HuH-7.5 (cell line): Measurements from ENCODE around the gene PKD2L1.
"Not testable (repeated sequence)": the region's sequence is repeated elsewhere in the genome, so short reads cannot be mapped to it uniquely, and the experiment has no call there.

Source experiments
- DNase-seq: peaks from one replicate; pipeline ENCODE4 v3.0.0; 2011; ENCODE audit warnings: low spot score

The PKD2L1 gene

DNA sequence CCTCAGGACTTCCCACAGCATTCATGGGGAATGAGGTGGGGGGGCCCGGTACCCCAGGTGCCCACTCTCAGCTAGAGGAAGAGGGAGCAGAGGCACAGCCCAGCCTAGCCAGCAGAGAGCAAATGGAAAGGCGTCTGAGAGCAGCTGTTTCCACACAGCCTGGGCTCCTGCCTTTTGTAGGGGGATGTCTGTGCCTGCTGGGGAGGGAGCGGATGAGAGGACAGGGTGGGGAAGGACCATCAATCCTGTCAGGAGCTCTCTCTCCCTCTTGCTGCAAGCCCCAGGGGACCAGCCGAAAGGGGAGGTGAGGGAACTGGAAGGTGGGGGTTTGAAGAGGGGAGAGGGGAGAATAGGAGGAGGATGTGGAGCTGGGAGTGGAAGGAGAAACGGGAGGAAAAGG lies at the start of gene PKD2L1:
PKD2L1 (minus strand) TSS at position 150 of the 400 bp plus-strand sequence; CDS start at position 25, 125 bp downstream.
- DNase-seq: no peak

DNA sequence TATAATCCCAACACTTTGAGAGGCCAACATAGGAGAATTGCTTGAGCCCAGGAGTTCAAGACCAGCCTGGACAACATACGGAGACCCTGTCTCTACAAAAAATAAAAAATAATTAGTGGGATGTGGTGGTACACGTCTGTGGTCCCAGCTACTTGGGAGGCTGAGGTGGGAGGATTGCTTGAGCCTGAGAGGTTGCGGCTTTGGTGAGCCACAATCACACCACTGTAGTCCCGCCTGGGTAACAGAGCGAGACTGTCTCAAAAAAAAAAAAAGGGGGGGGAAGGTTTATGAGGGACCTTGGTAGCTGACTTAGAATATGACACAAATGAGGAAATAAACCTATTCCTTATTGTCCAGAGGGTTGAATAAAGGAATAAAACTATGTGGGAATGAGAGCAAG lies 47.8 kb upstream of the PKD2L1 start:
- DNase-seq: no peak

DNA sequence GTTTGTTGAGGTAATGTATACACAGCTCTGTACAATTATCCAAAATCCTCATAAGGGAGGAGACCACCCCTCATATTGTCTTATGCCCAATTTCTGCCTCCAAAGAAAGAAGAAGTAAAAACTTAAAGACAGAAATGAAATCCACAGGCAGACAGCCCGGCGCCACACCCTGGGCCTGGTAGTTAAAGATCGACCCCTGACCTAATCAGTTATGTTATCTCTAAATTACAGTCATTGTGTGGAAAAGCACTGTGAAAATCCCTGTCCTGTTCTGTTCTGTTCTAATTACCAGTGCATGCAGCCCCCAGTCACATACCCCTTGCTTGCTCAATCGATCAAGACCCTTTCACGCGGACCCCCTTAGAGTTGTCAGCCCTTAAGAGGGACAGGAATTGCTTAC lies 46.6 kb upstream of the PKD2L1 start:
- DNase-seq: not testable (repeated sequence)

DNA sequence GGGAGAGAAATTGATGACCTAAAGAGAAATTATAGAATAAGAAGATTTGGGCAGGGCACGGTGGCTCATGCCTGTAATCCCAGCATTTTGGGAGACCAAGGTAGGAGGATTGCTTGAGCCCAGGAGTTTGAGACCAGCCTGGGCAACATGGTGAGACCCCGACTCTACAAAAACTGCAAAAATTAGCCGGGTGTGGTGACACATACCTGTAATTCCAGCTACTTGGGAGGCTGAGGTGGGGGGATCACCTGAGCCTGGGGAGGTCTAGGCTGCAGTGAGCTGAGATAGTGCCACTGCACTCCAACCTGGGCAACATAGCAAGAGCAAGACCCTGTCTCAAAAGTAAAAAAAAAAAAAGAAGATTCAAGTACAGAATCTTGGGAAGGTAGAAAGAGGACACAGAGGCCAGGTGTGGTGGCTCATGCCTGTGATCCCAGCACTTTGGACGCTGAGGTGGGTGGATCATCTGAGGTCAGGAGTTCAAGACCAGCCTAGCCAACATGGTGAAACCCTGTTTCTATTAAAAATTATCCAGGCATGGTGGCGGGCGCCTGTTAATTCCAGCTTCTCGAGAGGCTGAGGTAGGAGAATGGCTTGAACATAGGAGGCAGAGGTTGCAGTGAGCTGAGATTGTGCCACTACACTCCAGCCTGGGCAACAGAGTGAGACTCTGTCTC lies 44.8 kb upstream of the PKD2L1 start:
- DNase-seq: not testable (repeated sequence)

DNA sequence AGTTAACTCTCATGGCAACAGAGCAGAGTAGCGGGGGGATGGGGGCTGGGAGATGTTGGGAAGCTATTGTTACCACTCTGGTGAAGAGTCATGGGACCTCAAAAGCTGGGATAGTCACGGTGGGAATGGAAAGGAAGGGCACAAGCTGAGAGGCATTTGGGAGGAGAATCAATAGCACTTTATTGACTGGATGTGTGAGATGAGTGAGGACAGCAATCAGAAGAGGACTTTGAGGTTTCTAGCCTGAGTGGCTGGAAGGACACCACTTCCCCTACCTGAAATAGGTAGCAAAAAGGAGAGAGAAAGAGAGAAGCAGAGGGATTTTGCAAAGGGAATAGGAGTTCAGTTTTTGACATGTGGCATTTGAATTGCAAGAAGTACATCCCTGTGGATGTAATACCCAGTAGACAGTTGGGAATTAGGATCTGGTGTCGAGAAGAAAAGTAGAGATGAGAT lies 44.2 kb upstream of the PKD2L1 start:
- no peak for DNase-seq

DNA sequence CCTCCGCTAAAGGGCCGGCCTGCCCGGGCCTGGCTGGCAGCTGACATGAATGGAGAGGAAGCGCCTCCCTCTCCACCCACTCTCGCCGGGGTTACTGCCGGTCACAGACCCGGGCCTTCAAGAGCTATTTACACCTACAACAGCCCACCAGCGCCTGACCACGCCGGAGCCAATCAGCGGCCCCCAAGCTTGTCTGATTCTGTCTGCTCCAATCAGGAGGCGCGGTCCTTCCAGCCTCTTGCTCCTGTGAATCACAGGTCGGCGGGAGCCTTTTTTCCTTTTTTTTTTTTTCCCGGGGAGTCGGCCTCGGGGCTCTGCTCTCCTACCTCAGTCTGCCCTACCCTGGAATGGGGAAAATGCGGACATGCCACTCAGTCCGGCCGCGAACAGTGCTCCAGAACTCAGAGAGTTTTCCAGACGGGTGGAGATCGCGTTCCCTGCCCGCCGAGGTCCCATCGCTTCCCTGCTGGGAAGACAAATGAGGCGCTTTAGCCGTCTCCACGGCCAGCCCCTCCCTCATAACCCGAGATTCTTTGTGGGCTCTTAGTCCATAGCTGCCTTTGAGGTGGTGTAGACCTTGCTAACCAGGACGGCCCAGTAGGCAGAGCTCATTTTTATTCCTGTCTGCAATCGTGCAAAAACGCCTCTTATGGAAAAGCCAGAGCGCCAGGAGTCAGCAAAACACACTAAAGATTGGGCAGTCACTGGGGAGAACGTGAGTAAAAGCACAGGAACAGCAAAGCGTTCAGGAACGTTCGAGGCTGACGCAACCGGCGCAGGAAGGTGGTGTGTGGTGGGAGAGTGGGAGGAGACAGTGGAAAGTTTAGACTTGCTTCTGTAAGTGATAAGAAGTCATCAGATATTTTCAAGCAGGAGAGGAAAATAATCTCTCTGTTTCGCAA lies 43.5 kb upstream of the PKD2L1 start:
- DNase-seq: peak; percentile 82

DNA sequence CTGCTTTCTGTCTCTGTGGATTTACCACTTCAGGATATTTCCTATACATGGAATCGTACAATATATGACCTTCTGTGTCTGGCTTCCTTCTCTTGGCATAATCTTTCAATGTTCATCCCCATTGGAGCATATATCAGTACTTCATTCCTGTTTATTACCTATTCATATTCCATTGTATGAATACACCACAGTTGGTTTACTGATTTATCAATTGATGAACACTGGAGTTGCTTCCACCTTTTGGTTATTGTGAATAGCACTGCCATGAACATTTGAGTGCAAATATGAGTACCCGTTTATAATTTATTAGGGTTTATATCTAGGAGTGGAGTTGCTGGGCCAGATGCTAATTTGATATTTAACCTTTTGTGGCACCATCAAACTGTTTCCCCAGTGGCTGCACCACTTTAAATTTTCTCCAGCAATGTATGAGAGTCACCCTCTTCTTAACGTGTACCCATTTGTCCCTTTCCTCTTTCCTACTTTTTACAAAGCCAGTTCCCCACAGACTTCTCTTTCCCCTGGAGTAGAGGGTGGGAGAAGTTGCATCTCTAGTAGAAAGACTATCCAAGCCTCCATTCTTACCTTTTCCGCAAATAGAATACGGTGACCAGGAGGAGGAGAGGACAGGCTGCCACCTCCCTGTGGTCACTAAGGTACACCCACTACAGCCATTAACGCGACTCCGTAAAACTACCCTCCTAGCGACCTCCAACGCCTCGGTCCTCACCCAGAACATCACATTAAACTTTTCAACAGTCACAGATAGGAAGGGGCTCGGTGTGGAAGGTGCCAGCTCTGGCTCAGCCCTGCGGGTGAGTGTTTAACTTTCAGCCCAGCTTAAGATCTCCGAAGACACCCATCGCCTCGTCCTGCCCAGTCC lies 42.6 kb upstream of the PKD2L1 start:
- DNase-seq: no peak

DNA sequence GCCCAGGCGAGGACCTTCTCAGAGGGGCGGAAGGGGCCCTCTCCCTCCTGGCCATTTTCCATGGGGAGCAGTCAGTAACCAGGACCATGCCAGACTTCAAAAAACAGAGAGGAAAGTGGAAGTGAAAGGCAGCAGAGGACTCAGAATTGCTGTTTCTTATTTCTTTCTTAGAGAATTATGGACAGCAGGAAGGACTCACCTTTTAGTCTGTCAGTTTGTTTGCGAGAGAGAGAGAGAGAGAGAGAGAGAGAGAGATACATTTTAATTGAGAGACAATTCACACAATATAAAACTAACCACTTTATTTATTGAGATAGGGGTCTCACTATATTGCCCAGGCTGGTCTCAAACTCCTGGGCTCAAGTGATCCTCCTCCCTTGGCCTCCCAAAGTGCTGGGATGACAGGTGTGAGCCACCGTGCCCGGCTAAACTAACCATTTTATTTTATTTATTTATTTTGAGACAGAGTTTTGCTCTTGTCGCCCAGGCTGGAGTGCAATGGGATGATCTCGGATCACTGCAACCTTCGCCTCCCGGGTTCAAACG lies 41.5 kb upstream of the PKD2L1 start:
- DNase-seq: no peak

DNA sequence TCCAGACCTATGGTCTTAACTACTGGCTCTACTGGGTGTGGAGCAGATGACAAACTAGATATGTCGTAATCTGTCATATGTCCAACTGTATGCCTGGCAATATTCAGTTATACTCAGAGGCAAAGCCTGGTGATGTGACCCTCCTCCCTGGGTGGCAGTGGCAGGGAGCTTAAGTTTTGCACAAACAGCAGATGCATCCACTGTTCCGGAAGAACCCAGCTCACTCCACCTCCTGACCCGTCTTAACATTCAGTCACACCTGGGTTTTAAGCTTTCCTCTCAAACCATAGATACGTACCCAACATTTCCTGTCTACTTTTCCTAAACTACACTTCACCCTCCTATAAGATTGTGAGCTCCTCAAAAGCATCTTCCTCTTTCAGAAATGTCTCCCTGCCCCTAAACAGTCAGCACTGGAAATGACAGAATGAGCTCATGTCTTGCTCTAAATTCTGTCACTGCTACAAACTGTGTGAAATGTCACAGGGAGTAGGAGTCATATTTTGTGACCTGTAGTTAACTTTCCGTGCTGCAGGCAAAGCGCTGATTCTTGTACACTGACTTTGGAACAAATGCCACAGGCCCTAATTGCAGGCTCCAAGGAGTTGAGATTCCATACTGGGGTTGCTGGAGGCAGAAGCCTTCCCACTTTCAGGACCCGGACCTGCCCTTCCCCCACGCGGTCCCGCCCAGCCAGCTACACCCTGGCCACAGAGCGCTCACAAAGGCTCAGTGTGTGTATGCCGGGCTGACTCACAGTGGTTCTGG lies 40.9 kb upstream of the PKD2L1 start:
- peak; percentile 47 for DNase-seq

DNA sequence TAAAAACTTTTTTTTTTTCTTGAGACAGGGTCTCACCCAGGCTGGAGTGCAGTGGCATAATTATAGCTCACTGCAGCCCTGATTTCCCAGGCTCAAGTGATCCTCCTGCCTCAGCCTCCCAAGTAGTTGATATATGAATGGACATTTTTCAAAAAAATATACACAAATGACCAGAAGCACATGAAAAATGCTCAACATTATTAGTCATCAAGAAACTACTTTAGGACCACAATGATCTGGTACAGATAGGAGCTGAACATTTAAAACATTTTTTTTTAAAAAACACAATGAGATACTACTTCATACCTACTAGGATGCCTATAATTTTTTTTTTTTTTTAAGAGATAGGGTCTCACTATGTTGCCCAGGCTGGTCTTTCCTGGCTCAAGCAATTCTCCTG lies 38.7 kb upstream of the PKD2L1 start:
- no peak for DNase-seq

DNA sequence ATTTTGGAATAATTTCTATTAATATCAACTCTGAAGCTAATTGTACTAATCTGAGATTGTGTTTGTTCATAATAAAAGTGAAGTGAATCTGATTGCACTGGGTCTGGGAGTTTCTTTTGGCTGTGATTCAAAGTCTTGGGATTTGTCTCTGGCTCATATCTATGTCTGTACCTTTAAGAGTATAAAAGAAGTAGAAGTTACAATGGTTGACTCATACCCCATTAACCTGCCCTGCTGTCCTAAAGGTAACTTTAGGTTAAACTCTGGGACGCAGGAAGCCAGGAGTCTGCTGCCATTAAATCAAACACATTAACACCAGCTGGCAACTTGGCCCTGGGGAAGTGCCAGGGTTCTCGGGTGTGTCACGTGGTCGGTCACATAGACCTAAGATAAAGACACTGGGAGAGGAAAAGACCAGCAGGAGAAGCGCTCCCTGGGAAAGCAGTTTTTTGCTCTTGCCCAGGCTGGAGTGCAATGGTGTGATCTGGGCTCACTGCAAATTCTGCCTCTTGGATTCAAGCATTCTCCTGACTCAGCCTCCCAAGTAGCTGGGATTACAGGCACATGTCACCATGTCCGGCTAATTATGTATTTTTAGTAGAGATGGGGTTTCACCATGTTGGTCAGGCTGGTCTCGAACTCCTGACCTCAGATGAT lies 34.8 kb upstream of the PKD2L1 start:
- no peak for DNase-seq

DNA sequence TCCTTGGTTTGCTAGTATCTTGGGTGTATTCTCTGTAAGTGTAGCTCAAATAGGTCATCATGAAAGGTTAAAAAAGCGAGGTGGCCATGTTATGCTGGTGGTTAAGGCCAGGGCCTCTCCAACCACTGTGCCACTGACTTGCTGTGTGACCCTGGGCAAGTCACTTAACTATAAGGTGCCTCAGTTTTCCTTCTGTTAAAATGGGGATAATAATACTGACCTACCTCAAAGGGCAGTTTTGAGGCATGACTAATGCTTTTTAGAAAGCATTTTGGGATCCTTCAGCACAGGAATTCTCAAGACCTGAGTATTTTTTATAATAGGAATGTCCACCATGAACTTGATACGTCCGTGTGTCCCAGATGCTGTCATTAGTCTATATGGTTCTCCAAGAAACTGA lies 34.1 kb upstream of the PKD2L1 start:
- no peak for DNase-seq

DNA sequence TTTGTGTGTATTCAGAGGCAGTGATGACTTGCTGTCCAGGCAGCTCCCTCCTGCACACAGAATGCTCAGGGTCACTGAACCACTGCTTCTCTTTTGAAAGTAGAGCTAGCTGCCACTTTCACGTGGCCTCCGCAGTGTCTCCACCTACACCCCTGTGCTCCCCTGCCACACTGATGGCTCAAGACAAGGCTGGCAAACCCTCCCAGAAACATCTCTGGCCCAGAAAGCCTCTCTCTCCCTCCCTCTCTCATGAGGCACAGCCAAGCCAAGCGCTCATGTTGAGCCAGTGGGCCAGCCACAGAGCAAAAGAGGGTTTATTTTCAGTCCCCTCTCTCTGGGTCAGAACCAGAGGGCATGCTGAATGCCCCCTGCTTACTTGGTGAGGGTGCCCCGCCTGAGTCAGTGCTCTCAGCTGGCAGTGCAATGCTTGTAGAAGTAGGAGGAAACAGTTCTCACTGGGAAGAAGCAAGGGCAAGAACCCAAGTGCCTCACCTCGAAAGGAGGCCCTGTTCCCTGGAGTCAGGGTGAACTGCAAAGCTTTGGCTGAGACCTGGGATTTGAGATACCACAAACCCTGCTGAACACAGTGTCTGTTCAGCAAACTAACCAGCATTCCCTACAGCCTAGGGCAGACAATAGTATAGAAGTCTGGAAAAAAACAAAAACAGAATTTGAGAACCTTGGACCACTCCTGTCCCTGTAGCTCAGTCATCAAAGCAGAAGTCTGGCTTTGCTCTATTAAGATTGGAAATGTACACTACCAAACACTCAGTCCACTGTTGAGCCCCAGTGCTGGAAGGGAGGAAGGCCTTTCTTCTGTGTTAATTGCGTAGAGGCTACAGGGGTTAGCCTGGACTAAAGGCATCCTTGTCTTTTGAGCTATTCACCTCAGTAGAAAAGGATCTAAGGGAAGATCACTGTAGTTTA lies 32.8 kb upstream of the PKD2L1 start:
- DNase-seq: no peak

DNA sequence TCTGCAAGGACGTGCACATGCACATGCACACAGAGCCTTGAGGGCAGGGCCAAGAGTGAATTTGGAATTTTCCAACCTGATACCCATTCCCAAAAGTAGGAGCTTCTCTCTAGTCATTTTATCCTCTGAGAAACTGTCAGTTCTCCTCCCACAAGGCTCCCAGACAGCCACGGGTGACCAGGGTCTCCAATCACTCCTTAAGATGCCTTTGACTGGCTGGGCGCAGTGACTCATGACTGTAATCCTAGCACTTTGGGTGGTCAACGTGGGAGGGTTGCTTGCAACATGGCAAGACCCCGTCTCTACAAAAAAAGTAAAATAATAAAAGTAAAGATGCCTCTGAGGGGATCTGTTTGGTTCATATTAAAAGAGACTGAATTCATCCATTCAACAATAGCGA lies 30.2 kb upstream of the PKD2L1 start:
- no peak for DNase-seq

DNA sequence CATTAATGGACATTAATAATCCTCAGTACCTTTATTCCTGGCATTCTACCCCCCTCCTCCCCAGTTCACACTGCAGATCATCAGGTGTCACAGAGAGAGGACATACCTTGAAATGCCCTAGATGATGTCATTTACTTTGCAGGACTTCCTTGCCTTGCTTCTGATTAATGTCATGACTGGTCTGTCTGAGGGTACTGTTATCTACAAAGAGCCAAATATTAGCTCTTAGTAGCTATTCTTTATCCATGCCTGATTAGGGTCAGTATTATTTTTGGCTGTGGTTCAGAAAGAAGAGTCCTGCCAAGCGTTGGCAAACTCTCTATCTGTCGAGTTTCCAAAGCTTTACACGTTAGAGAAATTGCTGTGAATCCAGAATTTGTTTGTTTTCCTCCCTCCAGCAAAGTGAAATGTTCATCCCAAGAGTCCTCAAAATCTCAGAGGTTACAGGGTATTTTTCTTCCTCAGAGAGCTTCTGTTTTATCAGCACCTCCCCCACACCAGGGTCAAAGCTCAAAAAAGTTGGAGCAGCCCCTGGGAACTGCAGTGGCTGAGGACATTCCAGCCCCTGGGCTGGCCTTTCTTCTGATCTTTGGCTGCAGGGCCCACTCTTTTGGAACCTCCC lies 29.6 kb upstream of the PKD2L1 start:
- no peak for DNase-seq

DNA sequence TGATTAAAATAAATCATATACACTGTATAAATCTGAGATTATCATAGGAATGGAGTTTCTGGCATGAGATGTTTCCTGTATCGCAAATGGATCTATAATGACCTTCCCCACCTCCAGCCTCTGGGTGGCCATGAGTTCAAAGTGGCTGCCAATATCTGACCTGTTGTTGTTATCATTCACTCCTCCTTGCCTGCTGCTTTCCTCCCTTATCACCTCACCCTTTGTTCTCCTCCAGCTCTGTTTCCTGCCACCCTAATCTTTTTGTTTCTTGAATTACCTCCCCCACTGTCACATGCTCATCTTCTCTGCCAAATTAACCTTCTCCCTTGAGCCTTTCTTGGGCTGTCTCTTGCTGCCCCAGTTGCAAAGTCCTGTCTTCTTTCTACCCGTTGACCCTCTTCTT lies 29.0 kb upstream of the PKD2L1 start:
- DNase-seq: no peak

DNA sequence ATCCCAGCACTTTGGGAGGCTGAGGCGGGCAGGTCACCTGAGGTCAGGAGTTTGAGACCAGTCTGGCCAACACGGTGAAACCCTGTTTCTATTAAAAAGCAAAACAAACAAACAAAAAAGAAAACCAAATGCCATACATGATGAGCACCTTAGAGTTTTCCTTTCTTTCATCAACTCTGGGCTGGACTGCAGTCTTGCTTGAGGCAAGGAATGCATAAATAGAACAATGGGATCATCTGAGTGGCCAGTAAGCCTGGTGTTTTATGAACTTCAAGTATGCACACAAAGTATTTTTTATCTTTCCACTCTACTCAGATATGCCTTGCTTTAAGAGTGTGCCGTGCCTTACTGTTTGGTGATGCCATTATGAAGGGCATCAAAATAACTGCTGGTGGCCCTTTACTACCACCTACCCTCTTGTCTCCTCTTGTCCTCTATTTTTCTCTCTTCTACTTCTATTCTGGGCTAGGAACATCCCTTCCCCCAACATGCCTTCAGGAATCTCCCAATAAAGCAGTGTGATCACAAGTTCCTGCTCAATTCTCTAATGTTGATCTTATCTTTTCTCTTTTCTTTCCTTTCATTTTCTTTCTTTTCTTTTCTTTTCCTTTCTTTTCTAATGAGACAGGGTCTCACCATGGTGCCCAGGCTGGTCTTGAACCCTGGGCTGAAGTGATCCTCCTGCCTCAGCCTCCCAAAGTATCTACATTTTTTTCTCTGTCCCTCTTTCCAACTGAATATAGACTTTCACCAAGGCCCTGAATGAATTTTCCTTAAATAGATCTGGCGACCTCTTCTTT lies 27.2 kb upstream of the PKD2L1 start:
- no peak for DNase-seq
